AG04449 (cell line): ENCODE measurements around the gene STK33.

Experiments
- CTCF ChIA-PET: fragments of 350-600 bp; formaldehyde crosslinking; extraction: SDS; loops from one replicate; lab custom pipeline; 2021; ENCODE audit warnings: antibody characterized with exemption; lab: Yijun Ruan, JAX
- POLR2A ChIA-PET: fragments of 400-600, 350-600 bp; formaldehyde crosslinking; extraction: SDS; loops from one replicate; lab custom pipeline; 2020; ENCODE audit warnings: antibody characterized with exemption, inconsistent platforms; lab: Yijun Ruan, JAX
- DNase-seq: peaks from one replicate; pipeline ENCODE4 v3.0.0-alpha.2; 2010; ENCODE audit warnings: low read depth, low spot score
- H3K4me3 ChIP-seq: 2 replicates; pipeline ENCODE4 v1.5.1; 2011; ENCODE audit warnings: low read depth, mild to moderate bottlenecking, control low read depth, low read length
- TF ChIP-seq, protein P1 (sequence below): IDR thresholded peaks from one replicate; pipeline ENCODE4 v1.5.1; 2011; ENCODE audit warnings: mild to moderate bottlenecking, moderate library complexity, low read length, control low read depth, inconsistent platforms; ENCODE audit not compliant: insufficient read depth; ENCODE audit errors: missing control alignments

STK33 gene

DNA sequence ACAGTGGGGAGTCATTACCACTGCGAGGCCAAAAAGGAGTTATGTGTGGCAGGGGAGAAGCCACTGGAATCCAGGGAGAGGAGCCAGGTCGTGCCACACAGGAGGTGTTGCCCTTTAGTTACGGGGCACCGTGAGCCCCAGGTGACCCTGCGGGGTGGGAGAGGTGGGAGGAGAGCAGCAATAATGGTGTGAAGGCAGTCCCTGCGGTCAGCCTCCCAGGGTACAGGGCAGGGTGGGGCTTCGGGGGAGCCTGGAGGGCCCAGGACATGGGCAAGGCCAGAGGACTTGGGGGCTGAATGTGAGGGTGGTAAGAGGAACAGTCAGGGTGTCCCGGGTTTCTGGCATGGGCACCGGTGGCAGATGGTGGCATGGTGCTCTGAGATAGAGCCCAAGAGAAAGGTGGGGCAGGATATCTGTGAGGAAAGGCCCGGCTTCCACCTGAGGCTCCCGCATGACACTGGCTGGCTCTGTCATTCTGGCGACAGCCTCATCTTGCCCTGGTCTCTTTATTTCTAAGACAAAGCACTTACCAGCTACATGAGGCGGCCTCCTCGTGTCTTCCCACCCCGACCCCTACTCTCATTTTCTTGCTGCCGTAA, 247.8 kb downstream of the STK33 start:
- no peak for DNase-seq
- ChIA-PET CTCF (interaction anchor here (1.1 kb wide), 1 partner anchor 9 kb away, joined by 4 read pairs; no protein-coding TSS in a partner anchor), POLR2A (no interaction called here)
- TF ChIP-seq, protein P1, sequence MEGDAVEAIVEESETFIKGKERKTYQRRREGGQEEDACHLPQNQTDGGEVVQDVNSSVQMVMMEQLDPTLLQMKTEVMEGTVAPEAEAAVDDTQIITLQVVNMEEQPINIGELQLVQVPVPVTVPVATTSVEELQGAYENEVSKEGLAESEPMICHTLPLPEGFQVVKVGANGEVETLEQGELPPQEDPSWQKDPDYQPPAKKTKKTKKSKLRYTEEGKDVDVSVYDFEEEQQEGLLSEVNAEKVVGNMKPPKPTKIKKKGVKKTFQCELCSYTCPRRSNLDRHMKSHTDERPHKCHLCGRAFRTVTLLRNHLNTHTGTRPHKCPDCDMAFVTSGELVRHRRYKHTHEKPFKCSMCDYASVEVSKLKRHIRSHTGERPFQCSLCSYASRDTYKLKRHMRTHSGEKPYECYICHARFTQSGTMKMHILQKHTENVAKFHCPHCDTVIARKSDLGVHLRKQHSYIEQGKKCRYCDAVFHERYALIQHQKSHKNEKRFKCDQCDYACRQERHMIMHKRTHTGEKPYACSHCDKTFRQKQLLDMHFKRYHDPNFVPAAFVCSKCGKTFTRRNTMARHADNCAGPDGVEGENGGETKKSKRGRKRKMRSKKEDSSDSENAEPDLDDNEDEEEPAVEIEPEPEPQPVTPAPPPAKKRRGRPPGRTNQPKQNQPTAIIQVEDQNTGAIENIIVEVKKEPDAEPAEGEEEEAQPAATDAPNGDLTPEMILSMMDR: no peak
- H3K4me3 ChIP-seq: no peak overlapping the region

DNA sequence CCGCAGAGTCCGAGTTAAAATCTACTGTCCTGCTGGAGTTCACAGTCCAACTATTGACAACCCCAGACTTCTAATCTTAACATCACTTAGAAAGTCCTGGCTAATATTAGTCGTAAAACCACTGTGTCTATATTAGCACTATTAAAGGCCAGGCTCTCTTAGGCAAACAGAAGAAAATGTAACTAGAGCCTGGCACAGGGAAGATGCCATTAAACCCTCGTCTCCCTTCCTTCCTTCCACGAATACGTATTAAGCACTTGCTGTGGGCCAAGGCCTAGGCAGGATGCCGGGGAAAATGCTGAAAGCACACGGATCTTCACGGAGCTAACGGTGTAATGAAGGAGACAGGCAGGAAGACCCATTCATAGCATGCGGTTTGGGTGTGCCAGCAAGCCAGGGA, 248.8 kb downstream of the STK33 start:
- TF ChIP-seq, protein P1: no peak
- CTCF ChIA-PET: interaction anchor here (1.1 to 2.2 kb wide), 2 partner anchors 9 to 13 kb away, joined by 3 to 5 read pairs; no protein-coding TSS in a partner anchor
- DNase-seq: no peak
- POLR2A ChIA-PET: no interaction called here
- H3K4me3 ChIP-seq: no peak overlapping the region

DNA sequence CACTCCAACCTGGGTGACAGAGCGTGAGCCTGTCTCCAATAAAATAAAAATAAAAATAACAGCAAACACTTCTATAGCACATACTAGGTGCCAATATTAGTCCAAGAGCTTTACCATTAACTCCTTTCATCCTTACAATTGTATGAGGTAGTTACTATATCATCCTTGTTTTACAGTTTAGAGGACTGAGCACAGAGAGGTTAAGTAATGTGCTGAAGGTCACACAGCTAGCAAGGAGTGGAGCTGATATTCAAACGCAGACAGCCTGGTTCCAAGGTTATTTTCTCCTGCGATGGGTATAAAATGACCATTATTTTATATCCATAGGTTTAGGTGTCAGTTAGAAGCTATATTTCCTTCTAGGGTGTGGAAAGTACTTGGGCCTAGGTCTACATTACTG, 249.7 kb downstream of the STK33 start:
- no peak for DNase-seq
- TF ChIP-seq, protein P1: no peak
- no peak overlapping the region for H3K4me3 ChIP-seq
- POLR2A ChIA-PET: no interaction called here
- CTCF ChIA-PET: interaction anchor here (0.9 to 2.2 kb wide), 2 partner anchors 10 to 12 kb away, joined by 3 to 5 read pairs; no protein-coding TSS in a partner anchor

DNA sequence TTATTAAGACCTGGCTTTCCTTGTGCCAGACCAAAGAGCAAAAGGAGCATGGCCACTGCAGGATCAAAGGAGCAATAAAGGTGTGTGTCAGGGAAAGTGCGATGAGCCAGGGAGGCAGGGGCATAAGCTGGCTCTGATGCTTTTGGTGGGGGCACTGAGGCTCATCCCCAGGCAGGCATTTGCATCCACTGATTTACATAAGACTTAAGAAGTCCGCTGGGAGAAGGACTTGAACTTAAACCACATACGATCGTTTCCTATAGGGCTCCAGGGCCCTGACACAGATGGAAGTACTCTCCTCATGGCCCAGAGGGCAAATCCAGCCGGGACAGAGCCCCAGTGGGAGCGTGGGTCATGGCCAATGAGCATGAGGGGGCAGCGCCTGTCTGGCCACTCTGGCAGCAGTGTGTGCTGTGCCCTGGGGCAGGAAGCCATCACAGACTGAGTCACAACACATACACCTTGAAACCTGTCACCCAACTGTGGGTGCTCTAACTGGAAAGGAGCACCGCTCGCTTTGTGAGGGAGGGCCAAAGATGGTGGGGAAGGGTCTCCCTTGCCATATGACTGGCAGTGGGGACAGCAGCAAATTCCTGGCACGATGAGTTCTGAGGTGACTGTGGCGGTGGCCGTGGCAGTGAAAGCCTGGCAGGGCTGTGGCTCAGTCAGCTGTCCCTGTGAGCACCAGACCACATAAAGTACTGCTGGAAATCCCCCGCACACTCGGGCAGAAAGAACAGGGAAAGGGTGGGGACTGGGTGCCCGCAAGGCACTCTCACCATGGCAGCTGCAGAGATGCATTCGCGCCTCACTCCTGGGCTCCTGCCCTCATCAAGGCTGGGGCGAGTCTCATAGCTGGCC, 251.0 kb downstream of the STK33 start:
- CTCF ChIA-PET: interaction anchor here (0.8 to 1.4 kb wide), 2 partner anchors 13 to 224 kb away, joined by 3 read pairs; no protein-coding TSS in a partner anchor

DNA sequence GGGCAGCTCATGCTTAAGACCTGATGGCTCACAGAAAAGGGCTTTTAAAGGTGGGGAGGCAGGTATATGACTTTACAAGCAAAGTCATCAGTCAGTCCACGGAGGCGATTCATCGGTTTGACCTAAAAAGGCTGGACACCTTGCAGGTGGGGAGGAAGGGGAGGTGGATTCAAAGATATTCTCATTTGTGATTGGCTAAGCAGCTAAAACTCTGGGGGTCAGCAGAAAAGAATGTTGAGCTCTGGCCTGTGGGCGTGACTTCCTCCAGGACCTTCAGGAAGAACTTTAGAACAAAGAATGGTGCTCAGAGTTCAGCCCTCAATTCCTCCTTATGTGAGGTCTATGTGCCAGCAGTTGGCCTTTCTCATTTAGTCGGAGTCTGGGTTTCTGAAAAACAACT, 252.0 kb downstream of the STK33 start:
- ChIA-PET CTCF (interaction anchor here (0.8 to 1.4 kb wide), 2 partner anchors 14 to 225 kb away, joined by 3 read pairs; no protein-coding TSS in a partner anchor), POLR2A (no interaction called here)
- H3K4me3 ChIP-seq: no peak overlapping the region
- TF ChIP-seq, protein P1: no peak
- DNase-seq: no peak

More for the DNA sequence above, 251.0 kb downstream of the STK33 start:
- POLR2A ChIA-PET: no interaction called here
- H3K4me3 ChIP-seq: no peak overlapping the region
- DNase-seq: no peak
- TF ChIP-seq, protein P1: no peak
